K562 (cell line): ENCODE results near the gene NCAM2.

Experiments used
- ELF1 ChIP-seq: fragments of 200-800 bp; sonication (Bioruptor generic); IDR thresholded peaks from 2 replicates; pipeline ENCODE4 v1.6.1; 2016; ENCODE audit warnings: missing genetic modification characterization, missing compliant biosample characterization
- GABPB2 ChIP-seq: fragments of 250-450 bp; sonication (Bioruptor Pico); conservative IDR thresholded peaks from 2 replicates; pipeline ENCODE4 v1.5.1; 2021; ENCODE audit warnings: mild to moderate bottlenecking
- L3MBTL2 ChIP-seq: fragments of 450-650 bp; IDR thresholded peaks from 2 replicates; pipeline ENCODE4 v1.6.1; 2016; ENCODE audit warnings: mild to moderate bottlenecking, moderate library complexity
- MAZ ChIP-seq, 2 experiments: fragments of 450-650 bp in 1 of 2; sonication (generic) in 1 of 2; formaldehyde crosslinking; IDR thresholded peaks in 1 of 2; conservative IDR thresholded peaks in 1 of 2; 2 replicates each; pipeline versions ENCODE4 v1.4.0 to v1.5.0; 2020; ENCODE audit warnings: mild to moderate bottlenecking in 1 of 2, missing genetic modification reagents in 1 of 2
- NFRKB ChIP-seq: fragments of 450-650 bp; IDR thresholded peaks from 2 replicates; pipeline ENCODE4 v1.6.1; 2016; ENCODE audit warnings: low read depth
- NRF1 ChIP-seq, 2 experiments: fragments of 450-650 bp; IDR thresholded peaks in 1 of 2; conservative IDR thresholded peaks in 1 of 2; 2 replicates each; pipeline ENCODE4 v1.6.1; 2014; ENCODE audit warnings: mild to moderate bottlenecking in 2 of 2
- POLR2A ChIP-seq: fragments of 450-650 bp; conservative IDR thresholded peaks from 2 replicates; pipeline ENCODE4 v1.6.1; 2016
- POLR2AphosphoS5 ChIP-seq: IDR thresholded peaks from 2 replicates; pipeline ENCODE4 v1.6.1; 2011; ENCODE audit warnings: mild to moderate bottlenecking, low read depth, low read length, moderate library complexity; ENCODE audit not compliant: control insufficient read depth, insufficient read depth
- SIN3A ChIP-seq, 2 experiments: fragments of 150-350 bp in 1 of 2; IDR thresholded peaks; 2 replicates each; pipeline ENCODE4 v1.6.1; 2011 to 2016; ENCODE audit warnings: borderline replicate concordance in 2 of 2, low read depth in 2 of 2, low read length in 2 of 2, mild to moderate bottlenecking in 2 of 2, moderate library complexity in 2 of 2; ENCODE audit not compliant: control insufficient read depth in 1 of 2
- TF ChIP-seq, protein P1 (sequence below): sonication (generic); formaldehyde crosslinking; IDR thresholded peaks from 2 replicates; pipeline ENCODE4 v1.8.0; 2023; ENCODE audit warnings: mild to moderate bottlenecking, missing genetic modification reagents
- TF ChIP-seq, protein P2 (sequence below), 3 experiments: IDR thresholded peaks in 2 of 3; conservative IDR thresholded peaks in 1 of 3; 2 replicates each; pipeline ENCODE4 v1.5.1; 2011 to 2012; ENCODE audit warnings: low read length in 3 of 3, mild to moderate bottlenecking in 3 of 3, control low read depth in 2 of 3, improper control_type of control experiment in 1 of 3, inconsistent platforms in 1 of 3, low read depth in 1 of 3, mixed read lengths in 1 of 3, moderate library complexity in 1 of 3; ENCODE audit not compliant: insufficient read depth in 2 of 3
- TF ChIP-seq, protein P3 (sequence below), 2 experiments: IDR thresholded peaks; 2 replicates each; pipeline ENCODE4 v1.6.1; 2012; ENCODE audit warnings: improper control_type of control experiment in 2 of 2, low read depth in 2 of 2, low read length in 2 of 2, borderline replicate concordance in 1 of 2

DNA sequence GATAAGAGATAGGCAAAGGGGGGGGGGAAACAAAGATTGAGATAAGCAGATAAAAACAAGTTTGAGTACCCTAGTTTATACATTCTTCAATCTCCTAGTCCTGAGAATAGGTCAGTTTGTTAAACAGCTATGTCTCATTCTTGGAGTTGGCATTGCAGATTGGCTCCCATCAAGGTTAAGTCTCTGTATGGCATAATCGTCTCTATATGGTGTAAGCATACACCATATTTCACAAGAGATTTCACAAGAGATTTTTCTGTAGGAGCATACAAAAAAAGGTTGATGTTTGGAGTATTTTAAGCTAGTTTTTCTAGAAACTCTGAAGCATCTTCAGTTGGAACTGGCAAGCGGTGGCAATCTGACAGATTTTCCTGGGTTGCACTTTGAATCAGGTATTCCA is 35.8 kb downstream of the NCAM2 start:
- no peak for TF ChIP-seq NRF1 (conservative IDR thresholded peaks at IDR 0.05 in 1 of 2, IDR thresholded peaks at IDR 0.05 in 1 of 2)
- TF ChIP-seq, protein P1, sequence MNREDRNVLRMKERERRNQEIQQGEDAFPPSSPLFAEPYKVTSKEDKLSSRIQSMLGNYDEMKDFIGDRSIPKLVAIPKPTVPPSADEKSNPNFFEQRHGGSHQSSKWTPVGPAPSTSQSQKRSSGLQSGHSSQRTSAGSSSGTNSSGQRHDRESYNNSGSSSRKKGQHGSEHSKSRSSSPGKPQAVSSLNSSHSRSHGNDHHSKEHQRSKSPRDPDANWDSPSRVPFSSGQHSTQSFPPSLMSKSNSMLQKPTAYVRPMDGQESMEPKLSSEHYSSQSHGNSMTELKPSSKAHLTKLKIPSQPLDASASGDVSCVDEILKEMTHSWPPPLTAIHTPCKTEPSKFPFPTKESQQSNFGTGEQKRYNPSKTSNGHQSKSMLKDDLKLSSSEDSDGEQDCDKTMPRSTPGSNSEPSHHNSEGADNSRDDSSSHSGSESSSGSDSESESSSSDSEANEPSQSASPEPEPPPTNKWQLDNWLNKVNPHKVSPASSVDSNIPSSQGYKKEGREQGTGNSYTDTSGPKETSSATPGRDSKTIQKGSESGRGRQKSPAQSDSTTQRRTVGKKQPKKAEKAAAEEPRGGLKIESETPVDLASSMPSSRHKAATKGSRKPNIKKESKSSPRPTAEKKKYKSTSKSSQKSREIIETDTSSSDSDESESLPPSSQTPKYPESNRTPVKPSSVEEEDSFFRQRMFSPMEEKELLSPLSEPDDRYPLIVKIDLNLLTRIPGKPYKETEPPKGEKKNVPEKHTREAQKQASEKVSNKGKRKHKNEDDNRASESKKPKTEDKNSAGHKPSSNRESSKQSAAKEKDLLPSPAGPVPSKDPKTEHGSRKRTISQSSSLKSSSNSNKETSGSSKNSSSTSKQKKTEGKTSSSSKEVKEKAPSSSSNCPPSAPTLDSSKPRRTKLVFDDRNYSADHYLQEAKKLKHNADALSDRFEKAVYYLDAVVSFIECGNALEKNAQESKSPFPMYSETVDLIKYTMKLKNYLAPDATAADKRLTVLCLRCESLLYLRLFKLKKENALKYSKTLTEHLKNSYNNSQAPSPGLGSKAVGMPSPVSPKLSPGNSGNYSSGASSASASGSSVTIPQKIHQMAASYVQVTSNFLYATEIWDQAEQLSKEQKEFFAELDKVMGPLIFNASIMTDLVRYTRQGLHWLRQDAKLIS (CRISPR knock-in tag), result no peak
- TF ChIP-seq SIN3A (IDR thresholded peaks at IDR 0.05; ENCODE audit: borderline replicate concordance in 2 of 2, control insufficient read depth in 1 of 2, low read depth in 2 of 2, low read length in 2 of 2), result no peak
- TF ChIP-seq, protein P2, sequence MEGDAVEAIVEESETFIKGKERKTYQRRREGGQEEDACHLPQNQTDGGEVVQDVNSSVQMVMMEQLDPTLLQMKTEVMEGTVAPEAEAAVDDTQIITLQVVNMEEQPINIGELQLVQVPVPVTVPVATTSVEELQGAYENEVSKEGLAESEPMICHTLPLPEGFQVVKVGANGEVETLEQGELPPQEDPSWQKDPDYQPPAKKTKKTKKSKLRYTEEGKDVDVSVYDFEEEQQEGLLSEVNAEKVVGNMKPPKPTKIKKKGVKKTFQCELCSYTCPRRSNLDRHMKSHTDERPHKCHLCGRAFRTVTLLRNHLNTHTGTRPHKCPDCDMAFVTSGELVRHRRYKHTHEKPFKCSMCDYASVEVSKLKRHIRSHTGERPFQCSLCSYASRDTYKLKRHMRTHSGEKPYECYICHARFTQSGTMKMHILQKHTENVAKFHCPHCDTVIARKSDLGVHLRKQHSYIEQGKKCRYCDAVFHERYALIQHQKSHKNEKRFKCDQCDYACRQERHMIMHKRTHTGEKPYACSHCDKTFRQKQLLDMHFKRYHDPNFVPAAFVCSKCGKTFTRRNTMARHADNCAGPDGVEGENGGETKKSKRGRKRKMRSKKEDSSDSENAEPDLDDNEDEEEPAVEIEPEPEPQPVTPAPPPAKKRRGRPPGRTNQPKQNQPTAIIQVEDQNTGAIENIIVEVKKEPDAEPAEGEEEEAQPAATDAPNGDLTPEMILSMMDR (IDR thresholded peaks at IDR 0.05 in 2 of 3, conservative IDR thresholded peaks at IDR 0.05 in 1 of 3; ENCODE audit: insufficient read depth in 2 of 3, low read depth in 1 of 3, low read length in 3 of 3), result no peak
- TF ChIP-seq NFRKB, result no peak
- TF ChIP-seq MAZ (CRISPR knock-in tag; conservative IDR thresholded peaks at IDR 0.05 in 1 of 2, IDR thresholded peaks at IDR 0.05 in 1 of 2), result no peak
- TF ChIP-seq POLR2A, result no peak
- TF ChIP-seq GABPB2 (CRISPR knock-in tag), result no peak
- no peak for TF ChIP-seq POLR2AphosphoS5
- no peak for TF ChIP-seq L3MBTL2
- TF ChIP-seq, protein P3, sequence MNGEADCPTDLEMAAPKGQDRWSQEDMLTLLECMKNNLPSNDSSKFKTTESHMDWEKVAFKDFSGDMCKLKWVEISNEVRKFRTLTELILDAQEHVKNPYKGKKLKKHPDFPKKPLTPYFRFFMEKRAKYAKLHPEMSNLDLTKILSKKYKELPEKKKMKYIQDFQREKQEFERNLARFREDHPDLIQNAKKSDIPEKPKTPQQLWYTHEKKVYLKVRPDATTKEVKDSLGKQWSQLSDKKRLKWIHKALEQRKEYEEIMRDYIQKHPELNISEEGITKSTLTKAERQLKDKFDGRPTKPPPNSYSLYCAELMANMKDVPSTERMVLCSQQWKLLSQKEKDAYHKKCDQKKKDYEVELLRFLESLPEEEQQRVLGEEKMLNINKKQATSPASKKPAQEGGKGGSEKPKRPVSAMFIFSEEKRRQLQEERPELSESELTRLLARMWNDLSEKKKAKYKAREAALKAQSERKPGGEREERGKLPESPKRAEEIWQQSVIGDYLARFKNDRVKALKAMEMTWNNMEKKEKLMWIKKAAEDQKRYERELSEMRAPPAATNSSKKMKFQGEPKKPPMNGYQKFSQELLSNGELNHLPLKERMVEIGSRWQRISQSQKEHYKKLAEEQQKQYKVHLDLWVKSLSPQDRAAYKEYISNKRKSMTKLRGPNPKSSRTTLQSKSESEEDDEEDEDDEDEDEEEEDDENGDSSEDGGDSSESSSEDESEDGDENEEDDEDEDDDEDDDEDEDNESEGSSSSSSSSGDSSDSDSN (IDR thresholded peaks at IDR 0.05; ENCODE audit: borderline replicate concordance in 1 of 2, low read depth in 2 of 2, low read length in 2 of 2), result no peak
- TF ChIP-seq ELF1 (tag), result no peak
